ENCODE measurements around the gene MYOCOS.
A peak's percentile ranks its signal among the peaks of the same experiment; 100 is the strongest.

MYOCOS gene

GRCh38 chr1:171652234-171652822, 30.3 kb downstream of the MYOCOS start, which contains the start of gene MYOC:
Gene MYOC, minus strand, starts transcription at chr1:171652688. Its CDS starts 77 bp downstream, at chr1:171652611.
- Histone ChIP-seq H4K12ac (ENCODE audit: low read depth, low read length) (no peak within 1 kb of the TSS), H2BK12ac (ENCODE audit: low read length) (no peak within 1 kb of the TSS), H3K18ac (ENCODE audit: low read length) (no peak within 1 kb of the TSS), H3K14ac (ENCODE audit: low read length) (no peak within 1 kb of the TSS), H2BK120ac (ENCODE audit: insufficient read depth, low read length, poor library complexity) (no peak within 1 kb of the TSS), H3K36me3 (ENCODE audit: control insufficient read depth in 1 of 2, insufficient read depth in 2 of 2, low read length in 2 of 2) (no peaks in the 10 kb centered on the region), H3K4me2 (ENCODE audit: low read length) (no peak within 1 kb of the TSS), H3K27me3 (ENCODE audit: insufficient read depth, low read length) (no peaks in the 10 kb centered on the region), H2AK5ac (ENCODE audit: low read length) (no peak within 1 kb of the TSS), H3K9me3 (ENCODE audit: insufficient read depth, low read depth, low read length) (peaks cover 3% of the 10 kb centered on the region), H4K8ac (ENCODE audit: low read depth, low read length) (no peak within 1 kb of the TSS), H3K79me2 (ENCODE audit: control insufficient read depth, insufficient read depth, low read length, poor library complexity) (no peaks in the 10 kb centered on the region), H2AFZ (ENCODE audit: insufficient read depth, low read length, poor library complexity) (no peak within 1 kb of the TSS), H3K27ac (ENCODE audit: low read depth, low read length) (no peak within 1 kb of the TSS), H4K91ac (ENCODE audit: low read depth, low read length) (no peak within 1 kb of the TSS), H3K9ac (ENCODE audit: low read length) (no peak within 1 kb of the TSS), H3K4me3 (ENCODE audit: low read depth, low read length) (no peak within 1 kb of the TSS), H3K23ac (ENCODE audit: low read length) (no peak within 1 kb of the TSS), H2BK5ac (ENCODE audit: low read depth, low read length, poor library complexity) (no peak within 1 kb of the TSS), H3K79me1 (ENCODE audit: low read length) (no peaks in the 10 kb centered on the region), H3K4ac (ENCODE audit: low read depth, low read length) (no peak within 1 kb of the TSS), H3K4me1 (ENCODE audit: control insufficient read depth in 1 of 2, insufficient read depth in 2 of 2, low read length in 2 of 2) (no peaks in the 10 kb centered on the region)
- no peak for DNase-seq
- no CpG with 5 or more reads among the region's 8 CpGs for WGBS (ENCODE audit: extremely low coverage, insufficient coverage, insufficient read length)

- Histone ChIP-seq H2BK5ac (ENCODE audit: low read depth, low read length, poor library complexity) (no peak overlapping the region), H3K23ac (ENCODE audit: low read length) (no peak overlapping the region), H3K36me3 (ENCODE audit: control insufficient read depth in 1 of 2, insufficient read depth in 2 of 2, low read length in 2 of 2) (no peaks in the 10 kb centered on the region), H3K79me2 (ENCODE audit: control insufficient read depth, insufficient read depth, low read length, poor library complexity) (no peaks in the 10 kb centered on the region), H3K4me3 (ENCODE audit: low read depth, low read length) (no peak overlapping the region), H4K12ac (ENCODE audit: low read depth, low read length) (no peak overlapping the region), H3K79me1 (ENCODE audit: low read length) (no peaks in the 10 kb centered on the region), H3K27ac (ENCODE audit: low read depth, low read length) (no peak overlapping the region), H4K8ac (ENCODE audit: low read depth, low read length) (no peak overlapping the region), H3K9me3 (ENCODE audit: insufficient read depth, low read depth, low read length) (peaks cover 3% of the 10 kb centered on the region), H2BK12ac (ENCODE audit: low read length) (no peak overlapping the region), H3K4ac (ENCODE audit: low read depth, low read length) (no peak overlapping the region), H3K14ac (ENCODE audit: low read length) (no peak overlapping the region), H4K91ac (ENCODE audit: low read depth, low read length) (no peak overlapping the region), H2AK5ac (ENCODE audit: low read length) (no peak overlapping the region), H2AFZ (ENCODE audit: insufficient read depth, low read length, poor library complexity) (no peak overlapping the region), H3K4me2 (ENCODE audit: low read length) (no peak overlapping the region), H3K4me1 (ENCODE audit: control insufficient read depth in 1 of 2, insufficient read depth in 2 of 2, low read length in 2 of 2) (no peaks in the 10 kb centered on the region), H3K27me3 (ENCODE audit: insufficient read depth, low read length) (no peaks in the 10 kb centered on the region), H3K18ac (ENCODE audit: low read length) (no peak overlapping the region), H2BK120ac (ENCODE audit: insufficient read depth, low read length, poor library complexity) (no peak overlapping the region), H3K9ac (ENCODE audit: low read length) (no peak overlapping the region)
- no CpG with 5 or more reads among the region's 1 CpG for WGBS (ENCODE audit: extremely low coverage, insufficient coverage, insufficient read length)
- no peak for DNase-seq
Observed at GRCh38 chr1:171653796-171654195, 31.8 kb downstream of the MYOCOS start.

GRCh38 chr1:171654201-171654941, 32.3 kb downstream of the MYOCOS start:
- no CpG with 5 or more reads among the region's 8 CpGs for WGBS (ENCODE audit: extremely low coverage, insufficient coverage, insufficient read length)

GRCh38 chr1:171654942-171655745, 33.1 kb downstream of the MYOCOS start:
- Histone ChIP-seq H4K8ac (ENCODE audit: low read depth, low read length) (no peak overlapping the region), H2AK5ac (ENCODE audit: low read length) (no peak overlapping the region), H3K79me1 (ENCODE audit: low read length) (no peaks in the 10 kb centered on the region), H4K91ac (ENCODE audit: low read depth, low read length) (no peak overlapping the region), H3K18ac (ENCODE audit: low read length) (no peak overlapping the region), H3K27ac (ENCODE audit: low read depth, low read length) (no peak overlapping the region), H2AFZ (ENCODE audit: insufficient read depth, low read length, poor library complexity) (no peak overlapping the region), H3K14ac (ENCODE audit: low read length) (no peak overlapping the region), H3K4ac (ENCODE audit: low read depth, low read length) (no peak overlapping the region), H3K4me3 (ENCODE audit: low read depth, low read length) (no peak overlapping the region), H3K23ac (ENCODE audit: low read length) (no peak overlapping the region), H3K9ac (ENCODE audit: low read length) (no peak overlapping the region), H3K36me3 (ENCODE audit: control insufficient read depth in 1 of 2, insufficient read depth in 2 of 2, low read length in 2 of 2) (no peaks in the 10 kb centered on the region), H2BK5ac (ENCODE audit: low read depth, low read length, poor library complexity) (no peak overlapping the region), H3K4me2 (ENCODE audit: low read length) (no peak overlapping the region), H2BK120ac (ENCODE audit: insufficient read depth, low read length, poor library complexity) (no peak overlapping the region), H4K12ac (ENCODE audit: low read depth, low read length) (no peak overlapping the region), H3K27me3 (ENCODE audit: insufficient read depth, low read length) (no peaks in the 10 kb centered on the region), H2BK12ac (ENCODE audit: low read length) (no peak overlapping the region), H3K9me3 (ENCODE audit: insufficient read depth, low read depth, low read length) (peaks cover 3% of the 10 kb centered on the region), H3K4me1 (ENCODE audit: control insufficient read depth in 1 of 2, insufficient read depth in 2 of 2, low read length in 2 of 2) (no peaks in the 10 kb centered on the region), H3K79me2 (ENCODE audit: control insufficient read depth, insufficient read depth, low read length, poor library complexity) (no peaks in the 10 kb centered on the region)
- peak; percentile 14 to 48 for DNase-seq
- WGBS (ENCODE audit: extremely low coverage, insufficient coverage, insufficient read length), result no CpG with 5 or more reads among the region's 24 CpGs

More at GRCh38 chr1:171654201-171654941, 32.3 kb downstream of the MYOCOS start:
- no peaks in the 10 kb centered on the region for H3K4me1 ChIP-seq (ENCODE audit: control insufficient read depth in 1 of 2, insufficient read depth in 2 of 2, low read length in 2 of 2)
- no peak overlapping the region for H2AK5ac ChIP-seq (ENCODE audit: low read length)
- no peak overlapping the region for H3K14ac ChIP-seq (ENCODE audit: low read length)
- H3K27me3 ChIP-seq (ENCODE audit: insufficient read depth, low read length), result no peaks in the 10 kb centered on the region
- no peak overlapping the region for H3K23ac ChIP-seq (ENCODE audit: low read length)
- H2BK5ac ChIP-seq (ENCODE audit: low read depth, low read length, poor library complexity), result no peak overlapping the region
- no peak overlapping the region for H2BK12ac ChIP-seq (ENCODE audit: low read length)
- no peak overlapping the region for H4K8ac ChIP-seq (ENCODE audit: low read depth, low read length)
- H3K36me3 ChIP-seq (ENCODE audit: control insufficient read depth in 1 of 2, insufficient read depth in 2 of 2, low read length in 2 of 2), result no peaks in the 10 kb centered on the region
- peaks cover 3% of the 10 kb centered on the region for H3K9me3 ChIP-seq (ENCODE audit: insufficient read depth, low read depth, low read length)
- H2AFZ ChIP-seq (ENCODE audit: insufficient read depth, low read length, poor library complexity), result no peak overlapping the region
- no peaks in the 10 kb centered on the region for H3K79me2 ChIP-seq (ENCODE audit: control insufficient read depth, insufficient read depth, low read length, poor library complexity)
- H3K4ac ChIP-seq (ENCODE audit: low read depth, low read length), result no peak overlapping the region
- no peak overlapping the region for H3K9ac ChIP-seq (ENCODE audit: low read length)
- H4K91ac ChIP-seq (ENCODE audit: low read depth, low read length), result no peak overlapping the region
- no peak for DNase-seq
- no peak overlapping the region for H4K12ac ChIP-seq (ENCODE audit: low read depth, low read length)
- H3K18ac ChIP-seq (ENCODE audit: low read length), result no peak overlapping the region
- H3K4me3 ChIP-seq (ENCODE audit: low read depth, low read length), result no peak overlapping the region
- H3K27ac ChIP-seq (ENCODE audit: low read depth, low read length), result no peak overlapping the region
- no peak overlapping the region for H2BK120ac ChIP-seq (ENCODE audit: insufficient read depth, low read length, poor library complexity)
- no peak overlapping the region for H3K4me2 ChIP-seq (ENCODE audit: low read length)
- H3K79me1 ChIP-seq (ENCODE audit: low read length), result no peaks in the 10 kb centered on the region
